ENCODE data around the gene DNM3.
A peak's percentile ranks its signal among the peaks of the same experiment; 100 is the strongest.

The DNM3 gene

DNA sequence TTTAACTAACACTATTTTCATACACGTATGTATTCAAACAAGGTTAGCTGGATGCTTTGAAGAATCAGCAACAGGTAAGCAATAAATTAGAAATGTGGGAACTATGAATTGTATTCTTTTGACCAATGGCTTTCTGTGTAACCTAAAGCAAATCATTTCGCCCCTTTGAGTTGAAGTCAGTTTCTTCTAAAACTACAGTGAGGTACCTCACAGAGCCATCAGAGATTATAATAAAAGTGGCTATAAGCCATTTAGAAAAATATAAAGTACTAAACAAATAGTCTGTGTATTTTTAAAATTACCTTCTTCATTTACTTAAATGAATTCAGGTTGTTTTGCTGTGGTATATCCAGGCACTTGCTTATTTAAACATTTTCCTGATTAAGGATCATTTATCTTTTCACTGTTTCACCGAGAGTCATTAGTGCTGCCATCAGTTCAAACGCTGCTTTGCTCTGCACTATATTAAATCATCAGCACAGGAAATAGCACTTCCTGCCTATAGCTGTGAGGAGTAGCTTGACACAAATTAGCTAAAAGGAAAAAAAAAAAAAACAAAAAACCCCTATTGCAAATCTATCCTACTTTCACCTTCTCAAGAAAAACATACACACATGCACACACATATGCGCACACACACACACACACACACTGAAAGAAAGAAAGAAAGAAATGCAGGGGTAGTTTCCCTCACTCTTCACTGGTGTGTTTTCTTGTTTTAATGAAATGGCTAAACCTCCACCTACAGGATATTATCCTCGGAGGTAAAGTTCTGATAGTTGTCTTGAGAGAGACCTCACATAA is 539.3 kb downstream of the DNM3 start:
- peak; percentile 64 for DNase-seq

DNA sequence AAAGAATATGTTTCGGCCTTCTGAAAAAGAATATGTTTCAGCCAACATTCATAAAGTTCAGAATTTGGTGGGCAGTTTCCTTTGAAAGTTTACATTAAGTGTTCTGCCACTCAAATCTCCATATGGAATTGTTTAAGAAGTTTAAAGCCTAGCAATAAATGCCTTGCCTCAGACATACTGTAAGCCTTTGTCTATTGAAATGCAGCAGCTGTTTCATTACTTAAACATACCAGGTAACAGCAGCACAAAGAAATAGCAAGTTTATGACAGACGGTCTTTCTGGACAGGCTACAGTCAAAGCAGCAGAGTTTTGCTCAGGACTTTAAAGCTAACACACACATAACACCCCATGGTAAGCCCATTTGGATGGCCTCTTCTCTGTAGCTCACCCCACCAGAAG is 540.6 kb downstream of the DNM3 start:
- peak; percentile 36 for DNase-seq

DNA sequence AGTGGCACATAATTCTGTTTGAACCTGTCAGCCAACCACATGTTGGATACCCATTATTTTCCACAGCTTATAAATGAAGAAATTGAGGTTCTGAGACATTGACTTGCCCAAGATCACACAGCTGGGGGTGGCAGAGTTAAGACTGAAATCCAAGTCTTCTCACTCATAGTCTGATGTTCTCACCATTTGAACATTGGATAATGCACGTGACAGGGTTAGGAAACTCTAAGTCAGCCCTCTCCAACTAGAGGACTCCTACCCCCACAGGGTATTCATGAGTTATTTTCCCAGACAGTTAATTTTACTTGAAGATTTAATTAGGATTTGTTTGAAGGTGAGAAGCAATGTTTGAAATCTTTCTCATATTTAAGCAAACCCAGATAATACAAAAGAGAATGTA is 541.1 kb downstream of the DNM3 start:
- DNase-seq = no peak

DNA sequence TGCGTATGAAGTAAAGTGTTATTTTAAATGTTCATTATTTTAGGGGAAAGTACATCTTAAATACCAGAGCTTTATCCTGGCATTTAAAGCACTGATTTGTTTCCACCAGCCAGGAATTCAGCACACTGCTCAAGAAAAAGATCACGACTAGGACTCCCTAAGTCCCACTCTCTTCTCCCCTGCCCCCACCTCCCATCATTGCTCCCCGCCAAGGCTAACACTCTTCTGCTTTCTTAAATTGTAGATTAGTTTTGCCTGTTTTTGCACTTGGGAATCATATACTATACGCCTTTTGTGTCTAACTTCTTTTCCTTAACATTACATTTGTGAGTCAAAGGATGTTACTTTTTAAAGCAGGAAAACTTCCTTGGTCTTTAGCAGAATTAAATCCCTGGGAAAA is 541.7 kb downstream of the DNM3 start:
- no peak for DNase-seq

- DNase-seq = no peak
Observed at GRCh38 chr1:172383536-172383935, 542.2 kb downstream of the DNM3 start.

- no peak for DNase-seq
Observed at GRCh38 chr1:172384656-172385055, 543.4 kb downstream of the DNM3 start.

GRCh38 chr1:172386046-172386445 is 544.7 kb downstream of the DNM3 start:
- no peak for DNase-seq

GRCh38 chr1:172388490-172388889 is 547.2 kb downstream of the DNM3 start:
- DNase-seq = no peak

- DNase-seq = no peak
Observed at GRCh38 chr1:172390301-172390682, 549.0 kb downstream of the DNM3 start.

DNA sequence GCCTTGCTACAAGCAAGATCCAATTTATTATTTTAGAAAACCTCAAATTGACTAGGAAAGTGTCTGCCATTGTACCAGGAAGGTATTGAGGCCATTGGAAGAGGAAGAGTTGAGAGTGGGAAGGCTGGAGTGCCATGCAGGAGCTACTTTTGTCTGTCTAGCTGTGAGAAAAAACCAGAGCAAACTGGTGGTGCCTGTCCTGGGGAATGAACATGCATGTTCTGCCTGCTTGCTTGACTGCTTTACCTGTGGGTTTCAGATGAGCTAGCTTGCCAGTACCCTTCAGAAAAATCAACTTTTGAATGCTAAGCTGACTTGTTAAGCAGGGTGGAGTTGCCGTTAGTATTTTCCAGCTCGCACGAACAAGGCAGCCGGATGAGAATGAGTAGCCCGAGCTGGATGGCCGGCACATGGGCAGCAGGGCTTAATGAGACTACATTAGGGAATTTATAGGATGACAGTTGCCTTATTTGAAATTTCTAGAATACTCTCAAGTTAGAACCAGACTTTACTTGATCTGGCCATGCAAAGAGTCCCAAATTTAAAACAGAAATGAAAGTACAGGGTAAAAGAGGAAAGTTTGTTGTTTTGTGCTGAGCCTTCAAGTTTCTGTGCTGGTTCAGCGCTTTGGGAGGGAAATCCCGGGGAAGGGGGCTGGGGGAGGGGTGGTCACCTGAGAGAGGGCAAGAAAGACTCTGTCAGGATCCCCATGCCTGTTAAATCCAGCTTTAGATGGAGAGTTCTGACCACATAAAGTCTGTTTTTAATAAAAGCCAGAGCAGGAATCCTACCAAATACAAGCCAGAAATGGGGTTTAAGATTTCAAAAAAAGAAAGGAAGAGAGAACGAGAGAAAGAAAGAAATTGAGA is 549.6 kb downstream of the DNM3 start:
- no peak for DNase-seq

DNA sequence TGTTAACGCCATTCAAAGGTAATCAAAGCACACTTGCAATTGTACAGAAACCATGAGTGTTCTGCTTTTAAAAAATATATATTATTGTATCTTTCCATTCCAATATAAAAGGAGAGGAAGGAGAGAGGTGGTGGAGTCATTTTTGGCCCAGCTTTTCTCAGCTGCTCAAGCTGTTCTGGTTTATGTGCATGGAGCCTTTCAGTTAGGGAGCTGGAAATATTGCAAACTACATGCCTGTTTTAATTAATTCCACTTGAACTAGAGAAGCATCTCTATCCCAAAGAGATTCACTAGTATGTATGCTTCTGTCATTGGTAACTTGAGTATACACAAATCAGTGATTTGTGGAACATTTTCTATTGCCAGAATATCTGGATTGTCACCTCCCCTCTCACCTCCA is 550.7 kb downstream of the DNM3 start:
- DNase-seq = no peak

- DNase-seq = no peak
Observed at GRCh38 chr1:172393354-172393753, 552.1 kb downstream of the DNM3 start.

GRCh38 chr1:172394141-172394751 is 552.9 kb downstream of the DNM3 start:
- peak; percentile 51 for DNase-seq

DNA sequence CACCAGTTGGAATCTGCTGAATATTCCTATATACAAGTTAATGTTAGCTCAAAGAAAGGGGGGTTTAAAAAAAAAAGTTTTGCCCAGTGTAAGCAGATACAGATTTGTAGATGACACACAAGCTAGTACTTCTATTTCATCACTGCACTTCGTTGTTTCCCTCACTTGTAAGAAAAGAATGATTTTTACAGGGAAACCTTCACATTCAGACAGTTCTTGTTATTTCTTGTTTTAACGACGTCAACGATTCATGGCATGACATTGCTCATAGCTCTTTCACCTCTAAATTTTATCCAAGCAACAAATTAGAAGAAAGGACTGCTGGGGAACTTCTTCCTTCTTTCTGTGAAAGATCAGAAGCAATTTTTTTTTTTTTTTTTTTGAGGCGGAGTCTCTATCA is 553.5 kb downstream of the DNM3 start:
- no peak for DNase-seq

DNA sequence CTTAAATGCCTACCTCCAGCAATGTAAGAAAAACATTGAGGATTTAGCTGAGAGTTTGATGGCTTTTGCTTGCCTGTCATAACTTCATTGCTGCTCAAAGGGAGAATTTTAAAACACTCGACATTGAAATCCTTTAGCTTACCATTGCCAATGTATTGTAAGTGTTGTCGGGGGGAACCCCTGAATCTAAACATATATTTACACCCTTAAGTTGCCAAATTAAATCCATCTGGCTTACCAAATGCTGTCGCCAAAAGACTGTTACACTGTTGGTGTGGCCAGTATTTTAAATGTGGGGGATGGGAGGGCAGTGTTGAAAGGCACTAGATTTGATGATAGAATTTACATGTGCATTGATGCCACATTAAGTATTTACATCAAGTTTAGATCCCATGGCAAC is 554.3 kb downstream of the DNM3 start:
- no peak for DNase-seq

GRCh38 chr1:172397221-172397620 is 555.9 kb downstream of the DNM3 start:
- DNase-seq = peak; percentile 9

GRCh38 chr1:172397633-172398032 is 556.3 kb downstream of the DNM3 start:
- DNase-seq = no peak

- no peak for DNase-seq
Observed at GRCh38 chr1:172398193-172398592, 556.9 kb downstream of the DNM3 start.

DNA sequence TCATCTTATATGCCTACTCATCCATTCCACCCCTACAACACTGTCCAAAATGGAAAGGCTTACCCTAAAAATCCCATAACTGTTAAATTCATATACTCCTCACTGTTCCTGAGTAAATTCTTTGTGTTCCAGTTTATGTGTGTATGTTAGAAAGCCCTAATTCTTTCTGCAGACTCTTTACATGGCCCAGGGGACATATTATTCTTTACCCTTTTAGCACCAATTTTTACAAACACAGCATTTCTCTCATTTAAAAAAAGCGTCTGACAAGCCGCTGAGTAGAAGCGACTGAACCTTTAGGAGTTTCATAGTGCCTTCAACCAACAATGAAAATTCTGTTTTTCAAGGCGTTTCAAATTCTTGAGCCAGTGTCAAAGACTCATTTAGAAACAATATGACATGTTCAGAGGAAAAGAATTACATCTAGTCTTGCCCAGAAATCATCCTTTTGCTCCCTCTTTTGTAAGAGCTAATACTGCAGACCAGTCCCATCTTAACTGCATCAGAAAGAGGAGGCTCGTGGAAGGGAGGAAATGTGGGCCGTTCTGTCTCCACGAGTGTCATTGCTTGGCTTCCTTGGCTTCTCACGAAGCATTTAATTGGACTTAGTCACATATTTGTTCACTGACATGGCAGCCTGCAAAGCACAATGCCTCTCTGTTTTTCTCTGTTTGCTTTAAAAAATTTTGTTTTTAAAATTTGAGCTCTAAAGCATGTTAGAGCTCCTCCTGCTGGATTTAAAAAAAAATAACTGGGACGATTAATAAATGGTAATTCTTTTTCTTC is 557.9 kb downstream of the DNM3 start:
- peak; percentile 85 for DNase-seq

DNA sequence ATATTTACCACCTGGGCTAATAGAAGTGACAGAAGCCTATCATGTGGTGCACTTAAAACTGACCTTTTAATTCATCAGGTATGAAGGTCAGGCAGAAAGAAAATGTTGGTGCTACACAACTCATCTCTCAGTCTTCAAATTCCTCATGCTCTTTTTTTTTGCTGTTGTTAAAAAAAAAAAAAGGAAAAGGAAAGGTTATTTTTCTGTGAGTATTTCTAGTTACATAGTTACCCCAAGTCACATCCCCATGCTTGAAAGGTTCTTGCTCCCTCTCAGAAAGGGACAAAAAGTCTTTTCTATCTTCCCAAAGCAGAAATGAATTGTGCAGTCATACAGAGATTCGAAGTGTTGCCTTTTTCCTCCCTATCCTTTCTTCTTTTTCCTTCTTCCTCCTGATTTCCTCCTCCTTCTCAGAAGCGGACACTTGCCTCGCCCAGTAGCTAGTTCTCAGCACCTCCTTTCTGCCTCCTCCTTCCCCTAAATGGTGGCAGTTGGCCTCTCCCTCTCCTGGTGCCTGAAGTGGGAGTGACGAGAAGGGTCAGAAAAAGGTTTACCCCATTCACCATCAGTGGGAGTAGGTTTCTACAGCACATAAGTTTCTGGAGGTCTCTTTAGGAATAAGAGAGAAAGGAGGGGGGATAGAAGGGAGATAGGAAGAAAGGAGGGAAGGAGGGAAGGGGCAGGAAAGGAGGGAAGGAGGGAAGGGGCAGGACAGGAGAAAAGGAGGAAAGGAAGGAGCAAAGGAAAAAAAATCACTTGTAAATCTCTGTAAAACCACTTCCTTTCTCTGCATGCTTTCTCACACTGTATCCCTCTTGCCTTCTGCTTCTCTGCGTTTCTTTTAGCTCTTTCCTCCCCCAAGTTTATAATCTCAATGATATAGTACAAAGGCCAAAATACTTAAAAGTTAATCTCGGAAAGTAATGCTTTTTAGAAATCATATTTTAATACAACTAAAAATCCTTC is 558.7 kb downstream of the DNM3 start:
- peak; percentile 19 for DNase-seq

- DNase-seq = no peak
Observed at GRCh38 chr1:172400722-172401105, 559.4 kb downstream of the DNM3 start.

GRCh38 chr1:172401477-172401876 is 560.2 kb downstream of the DNM3 start:
- DNase-seq = no peak

Measured in NCI-H69 (cell line).